Thoracic aorta (tissue), 2 donors: ENCODE results near the gene S1PR3. TPM values are rescaled to one million over a fixed set of nuclear protein-coding genes. Genes with fewer than 3 reads are reported as not detected.

Experiments
- ATAC-seq: fragments of 150-250 bp; one replicate; pipeline ENCODE4 v1.8.0; 2017; ENCODE audit warnings: low read depth; ENCODE audit not compliant: insufficient number of reproducible peaks, low FRiP score
- DNase-seq: peaks from one replicate; pipeline ENCODE4 v3.0.0-alpha.2; 2020; ENCODE audit warnings: low spot score
- H3K27ac ChIP-seq, 2 donors: fragments of 200-600 bp; sonication (generic); 1 replicate in 1 of 2; 2 replicates in 1 of 2; pipeline ENCODE4 v1.5.1; 2016; ENCODE audit warnings: mild to moderate bottlenecking in 2 of 2, moderate library complexity in 2 of 2
- H3K27me3 ChIP-seq: fragments of 200-600 bp; sonication (generic); replicated peaks from 2 replicates; pipeline ENCODE4 v1.6.0; 2016; ENCODE audit warnings: mild to moderate bottlenecking; ENCODE audit not compliant: insufficient read depth
- H3K36me3 ChIP-seq: fragments of 200-600 bp; sonication (generic); one replicate; pipeline ENCODE4 v1.5.1; 2016
- H3K4me1 ChIP-seq, 2 donors: fragments of 200-600 bp; sonication (generic); 1 replicate in 1 of 2; 2 replicates in 1 of 2; pipeline versions ENCODE4 v1.5.1 to v1.6.0; 2016; ENCODE audit warnings: low read depth in 2 of 2, mild to moderate bottlenecking in 1 of 2; ENCODE audit not compliant: control insufficient read depth in 1 of 2
- H3K4me3 ChIP-seq: fragments of 200-600 bp; sonication (generic); 2 replicates; pipeline ENCODE4 v1.5.1; 2016; ENCODE audit warnings: mild to moderate bottlenecking
- H3K9me3 ChIP-seq: fragments of 200-600 bp; sonication (generic); 2 replicates; pipeline ENCODE4 v1.5.1; 2016
- total RNA-seq, 2 donors: library from RNA; depleted of rRNA; stranded (reverse); fragments of >200 nt; gene quantifications; one replicate each; pipeline versions ENCODE4 v1.1.0 to v1.2.3, GENCODE V29; 2016
- TF ChIP-seq, protein P1 (sequence below): fragments of 200-600 bp; sonication (generic); IDR thresholded peaks from one replicate; pipeline ENCODE4 v1.5.1; 2019; ENCODE audit warnings: antibody characterized with exemption

S1PR3 gene
- total RNA-seq, 2 donors from 2014 or later, result 125 to 173 TPM

DNA sequence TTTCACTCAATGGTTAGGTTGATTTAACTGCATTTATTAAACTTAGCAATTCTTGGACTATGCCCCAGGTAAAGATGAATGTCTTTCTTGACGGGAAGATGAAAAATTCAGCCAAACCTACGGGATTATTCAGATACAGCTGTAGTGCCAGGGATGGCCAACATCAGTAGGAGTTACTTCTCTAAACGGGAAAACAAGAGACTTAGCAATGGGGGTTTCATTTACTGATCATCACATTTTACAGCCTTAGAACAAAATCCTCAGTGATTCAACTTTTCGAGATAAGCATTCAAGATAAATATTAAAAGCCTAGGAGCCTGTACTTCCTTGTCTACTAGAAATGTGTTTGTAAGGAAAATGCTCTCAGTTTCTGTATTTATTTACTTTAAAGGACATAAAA lies 46.1 kb downstream of the S1PR3 start:
- ATAC-seq, result no peak
- Histone ChIP-seq H3K36me3 (no peaks in the 10 kb centered on the region), H3K27ac (no peak overlapping the region), H3K4me1 (no peaks in the 10 kb centered on the region), H3K9me3 (no peaks in the 10 kb centered on the region), H3K27me3 (no peaks in the 10 kb centered on the region), H3K4me3 (no peak overlapping the region)
- TF ChIP-seq, protein P1, sequence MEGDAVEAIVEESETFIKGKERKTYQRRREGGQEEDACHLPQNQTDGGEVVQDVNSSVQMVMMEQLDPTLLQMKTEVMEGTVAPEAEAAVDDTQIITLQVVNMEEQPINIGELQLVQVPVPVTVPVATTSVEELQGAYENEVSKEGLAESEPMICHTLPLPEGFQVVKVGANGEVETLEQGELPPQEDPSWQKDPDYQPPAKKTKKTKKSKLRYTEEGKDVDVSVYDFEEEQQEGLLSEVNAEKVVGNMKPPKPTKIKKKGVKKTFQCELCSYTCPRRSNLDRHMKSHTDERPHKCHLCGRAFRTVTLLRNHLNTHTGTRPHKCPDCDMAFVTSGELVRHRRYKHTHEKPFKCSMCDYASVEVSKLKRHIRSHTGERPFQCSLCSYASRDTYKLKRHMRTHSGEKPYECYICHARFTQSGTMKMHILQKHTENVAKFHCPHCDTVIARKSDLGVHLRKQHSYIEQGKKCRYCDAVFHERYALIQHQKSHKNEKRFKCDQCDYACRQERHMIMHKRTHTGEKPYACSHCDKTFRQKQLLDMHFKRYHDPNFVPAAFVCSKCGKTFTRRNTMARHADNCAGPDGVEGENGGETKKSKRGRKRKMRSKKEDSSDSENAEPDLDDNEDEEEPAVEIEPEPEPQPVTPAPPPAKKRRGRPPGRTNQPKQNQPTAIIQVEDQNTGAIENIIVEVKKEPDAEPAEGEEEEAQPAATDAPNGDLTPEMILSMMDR, result no peak
- no peak for DNase-seq

- Histone ChIP-seq H3K9me3 (no peaks in the 10 kb centered on the region), H3K4me1 (no peaks in the 10 kb centered on the region), H3K27me3 (no peaks in the 10 kb centered on the region), H3K27ac (no peak overlapping the region), H3K4me3 (no peak overlapping the region), H3K36me3 (no peaks in the 10 kb centered on the region)
- DNase-seq (no peak), ATAC-seq (no peak)
- TF ChIP-seq, protein P1, result no peak
These were observed 46.6 kb downstream of the S1PR3 start for GRCh38 chr9:89037891-89038290.

DNA sequence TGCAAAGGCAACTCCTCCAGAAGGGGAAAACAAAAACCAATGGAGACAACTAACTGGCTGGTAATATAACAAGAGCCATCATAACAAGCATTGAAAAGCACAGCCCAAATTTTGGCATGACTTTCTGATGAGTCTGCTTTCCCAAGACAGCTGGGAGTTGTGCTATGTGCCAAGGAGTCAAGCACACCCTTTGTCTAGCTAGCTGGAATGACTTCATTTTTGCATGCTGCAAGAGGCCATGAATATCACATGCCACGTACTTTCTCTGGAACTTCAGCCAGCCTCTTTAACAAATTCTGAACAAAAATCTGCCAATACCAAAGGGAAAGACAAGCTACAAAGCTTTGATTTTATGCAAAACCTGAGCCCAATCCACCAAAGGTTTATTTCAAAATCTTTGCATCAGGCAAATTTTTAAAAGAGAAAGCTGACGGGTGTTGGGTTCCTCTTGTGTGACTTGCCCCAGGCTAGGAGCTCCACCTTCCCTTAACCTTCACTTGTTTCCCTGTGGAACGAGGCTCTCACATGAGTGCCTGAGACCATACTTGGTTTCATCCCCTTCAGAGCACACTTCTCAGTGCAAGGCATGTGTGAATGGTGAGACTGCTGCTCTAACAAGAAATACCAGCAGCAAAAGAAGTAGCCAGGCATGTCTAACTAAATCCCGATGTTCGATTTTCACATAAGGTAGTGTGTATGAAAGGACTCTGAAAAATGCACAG lies 47.3 kb downstream of the S1PR3 start:
- H3K36me3 ChIP-seq, result no peaks in the 10 kb centered on the region
- ATAC-seq (no peak), DNase-seq (no peak)
- H3K4me3 ChIP-seq, result no peak overlapping the region
- no peaks in the 10 kb centered on the region for H3K27me3 ChIP-seq
- TF ChIP-seq, protein P1, result no peak
- no peaks in the 10 kb centered on the region for H3K4me1 ChIP-seq
- no peak overlapping the region for H3K27ac ChIP-seq
- no peaks in the 10 kb centered on the region for H3K9me3 ChIP-seq

DNA sequence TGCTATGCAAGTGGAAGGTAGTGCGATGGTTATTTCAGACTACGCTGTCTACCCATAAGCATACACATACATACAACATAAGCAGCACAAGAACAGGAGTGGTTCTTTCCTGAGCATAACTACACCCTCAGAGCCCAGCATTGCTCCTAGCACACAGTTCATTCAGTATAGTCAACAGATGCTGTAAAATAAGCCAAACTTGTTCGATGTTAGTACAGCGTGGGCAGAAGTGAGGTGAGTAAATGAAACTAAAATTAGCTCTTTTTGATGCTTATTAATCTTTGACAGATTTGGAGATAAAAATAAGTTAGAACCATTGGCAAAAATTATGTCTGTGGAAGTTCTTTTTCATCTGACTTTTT lies 47.8 kb downstream of the S1PR3 start:
- Histone ChIP-seq H3K36me3 (no peaks in the 10 kb centered on the region), H3K27me3 (no peaks in the 10 kb centered on the region), H3K4me1 (no peaks in the 10 kb centered on the region), H3K4me3 (no peak overlapping the region), H3K9me3 (no peaks in the 10 kb centered on the region), H3K27ac (no peak overlapping the region)
- no peak for DNase-seq
- TF ChIP-seq, protein P1, result no peak
- no peak for ATAC-seq

DNA sequence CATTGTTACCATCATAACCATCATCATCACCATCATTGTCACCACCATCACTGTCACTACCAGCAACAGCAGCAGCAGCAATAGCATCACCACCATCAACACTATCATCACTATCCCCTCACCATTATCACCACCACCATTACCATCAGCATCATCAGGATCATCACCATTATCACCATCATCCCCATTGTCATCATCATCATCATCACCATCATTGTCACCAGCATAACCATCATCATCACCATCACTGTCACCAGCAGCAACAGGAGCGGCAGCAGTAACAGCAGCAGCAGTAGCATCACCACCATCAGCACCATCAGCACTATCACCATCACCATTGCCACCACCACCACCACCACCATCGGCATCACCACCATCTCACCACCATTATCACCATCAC lies 48.4 kb downstream of the S1PR3 start:
- TF ChIP-seq, protein P1, result no peak
- ATAC-seq (no peak), DNase-seq (no peak)
- Histone ChIP-seq H3K36me3 (no peaks in the 10 kb centered on the region), H3K4me3 (no peak overlapping the region), H3K4me1 (no peaks in the 10 kb centered on the region), H3K27me3 (no peaks in the 10 kb centered on the region), H3K9me3 (no peaks in the 10 kb centered on the region), H3K27ac (no peak overlapping the region)
